HG03442 (cell line): ENCODE measurements around the gene CXXC4.

Source experiments
- ATAC-seq: cut with Tn5 transposase; IDR thresholded peaks from one replicate; pipeline ENCODE4 v1.9.1; 2021; ENCODE audit warnings: mild to moderate bottlenecking, moderate library complexity; ENCODE audit not compliant: unreplicated experiment

The CXXC4 gene

DNA sequence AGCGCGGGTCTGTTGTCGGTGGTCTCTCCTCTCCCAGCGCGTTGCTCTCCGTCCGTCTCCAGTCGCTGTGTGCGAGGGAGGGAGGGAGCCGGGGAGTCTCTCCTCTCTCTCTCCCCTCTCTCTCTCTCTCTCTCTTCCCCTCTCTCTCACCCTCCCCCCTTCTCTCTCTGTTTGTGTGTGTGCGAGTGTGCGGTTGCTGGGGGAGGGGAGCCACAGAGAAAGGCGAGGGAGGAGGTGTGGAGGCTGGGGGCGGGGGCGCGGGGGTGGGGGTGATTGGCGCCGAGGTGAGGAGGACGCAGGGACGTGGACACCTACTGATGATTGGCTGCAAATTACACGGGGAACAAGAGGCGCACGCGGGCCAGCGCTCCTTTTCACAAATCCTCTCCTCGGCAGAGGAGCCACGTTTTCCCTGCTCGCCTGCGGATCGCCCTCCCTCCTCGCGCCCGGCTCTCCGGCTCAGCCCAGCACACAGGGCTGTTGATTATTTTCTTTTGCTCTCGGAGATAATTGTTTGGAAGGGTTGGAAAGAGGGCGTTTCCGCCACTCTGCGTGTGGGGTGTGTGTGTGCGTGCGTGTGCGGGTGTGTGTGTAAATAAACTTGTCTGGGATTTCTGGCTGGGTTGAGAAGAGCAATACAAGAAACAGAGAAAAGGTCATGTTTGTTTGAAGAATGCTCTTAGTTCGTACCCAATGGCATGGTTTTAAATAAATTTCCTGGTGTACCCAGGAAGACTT is at the start of gene CXXC4:
TSS of gene CXXC4 (minus strand) at position 73 of the 738 bp plus-strand sequence. CDS start 3,092 bp downstream, outside the sequence.
- peak; percentile 20 for ATAC-seq

DNA sequence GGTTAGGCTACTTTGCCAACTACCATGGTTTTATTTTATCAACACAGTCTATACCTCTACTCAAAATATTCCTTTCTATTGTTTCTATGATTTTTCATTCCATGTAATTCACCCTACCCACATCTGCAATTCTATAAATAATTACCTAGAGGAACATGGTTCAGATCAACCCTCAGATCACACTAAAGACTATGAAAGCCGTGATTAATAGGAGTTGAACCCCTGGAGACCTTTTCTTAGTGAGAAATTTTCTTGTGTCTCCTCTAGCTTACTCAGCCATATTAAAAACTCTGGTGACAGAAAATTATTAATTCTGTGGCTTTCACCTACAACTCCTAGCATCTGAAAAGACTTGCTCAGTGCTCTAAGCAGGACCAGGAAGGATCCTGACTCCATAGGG is 38.5 kb upstream of the CXXC4 start:
- ATAC-seq, result no peak

DNA sequence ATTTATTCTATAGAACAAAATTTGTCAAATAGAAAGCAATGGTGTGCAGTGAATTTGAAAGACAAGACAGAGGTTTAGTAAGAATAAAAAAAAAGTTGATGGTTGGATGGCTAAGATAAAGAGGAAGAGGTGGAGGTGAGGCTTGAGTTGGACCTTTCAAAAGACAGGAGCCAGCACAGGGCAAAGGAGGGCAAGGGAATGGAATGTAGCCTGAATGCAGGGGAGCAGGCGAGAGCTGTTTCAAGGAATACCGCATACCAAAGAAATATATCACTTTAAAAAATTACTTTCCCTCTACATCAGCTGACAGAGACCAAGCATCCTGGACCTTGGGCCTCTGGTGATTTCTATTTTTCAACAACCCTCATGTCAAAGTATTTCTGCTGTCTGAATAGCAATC is 38.0 kb upstream of the CXXC4 start:
- no peak for ATAC-seq

DNA sequence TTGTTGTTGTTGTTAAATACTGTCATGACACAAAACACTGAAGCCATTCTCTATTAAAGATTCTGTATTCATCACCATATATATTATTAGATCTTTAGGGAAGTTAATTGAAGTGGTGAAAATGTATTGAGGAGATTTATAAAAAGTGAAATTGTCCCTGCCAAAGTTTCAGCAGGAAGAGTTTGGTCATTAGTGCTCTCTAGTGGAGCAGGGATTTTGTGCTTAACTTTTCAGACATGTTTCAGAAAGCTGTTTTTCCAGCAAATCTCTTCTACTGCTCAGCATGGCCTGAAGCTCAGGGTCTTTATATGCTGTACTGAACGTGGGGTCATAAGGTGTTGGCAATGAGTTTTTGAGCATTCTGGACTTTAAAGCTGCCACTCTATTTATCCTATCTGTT is 36.7 kb upstream of the CXXC4 start:
- no peak for ATAC-seq

DNA sequence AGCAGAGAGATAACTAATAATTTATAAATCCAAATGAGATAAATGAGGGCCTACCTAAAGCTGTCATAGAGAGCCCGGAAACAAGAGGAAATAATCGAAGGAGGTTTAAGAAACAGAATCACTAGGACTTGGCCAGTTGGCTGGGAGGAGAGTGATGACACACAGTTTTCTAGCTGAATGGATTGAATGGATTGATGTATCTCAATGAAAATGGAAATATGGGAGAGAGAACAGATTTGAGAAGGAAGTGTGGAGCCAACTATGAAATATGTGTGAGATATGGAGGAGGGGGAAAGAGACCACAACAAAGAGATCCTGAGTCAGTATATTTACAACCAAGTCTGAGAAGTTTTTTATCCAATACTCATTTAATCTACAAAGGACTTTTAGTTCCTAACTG is 35.7 kb upstream of the CXXC4 start:
- ATAC-seq, result no peak

DNA sequence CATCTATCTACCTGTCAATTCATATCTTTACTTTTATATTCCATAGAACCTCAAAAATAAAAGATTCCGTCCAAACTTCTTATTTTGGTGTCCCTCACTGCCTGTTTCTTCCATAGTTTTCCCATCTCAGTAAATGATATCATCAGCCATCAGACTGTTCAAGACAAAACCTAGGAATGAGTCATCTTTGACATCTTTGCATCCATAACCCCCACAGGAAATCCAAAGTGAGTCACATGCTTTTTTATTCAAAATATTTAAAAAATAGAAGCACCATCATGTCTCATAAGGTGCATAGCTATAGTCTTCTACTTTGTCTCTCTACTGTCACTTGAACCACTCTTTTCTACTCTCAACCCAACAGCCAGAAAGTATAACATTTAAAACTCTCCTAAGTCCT is 29.9 kb upstream of the CXXC4 start:
- ATAC-seq, result peak; percentile 51

DNA sequence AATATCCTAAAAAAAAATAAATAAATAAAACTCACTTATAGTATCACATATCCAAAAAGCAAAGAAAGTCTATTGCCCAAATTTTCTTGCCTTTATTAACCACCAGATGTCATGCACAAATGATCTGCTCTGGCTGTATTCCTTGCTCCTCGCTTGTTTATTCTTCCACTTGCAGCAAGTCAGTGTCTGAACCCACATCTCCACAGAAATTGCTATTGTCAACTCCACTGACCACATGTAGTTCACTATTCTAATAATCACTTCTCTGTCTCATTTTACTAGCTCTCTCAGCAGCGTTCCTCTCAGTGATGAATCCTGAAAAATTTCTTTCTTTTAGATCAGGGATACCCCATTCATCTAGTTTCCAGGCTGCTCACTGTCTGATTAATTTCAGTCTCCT is 29.3 kb upstream of the CXXC4 start:
- ATAC-seq, result peak; percentile 12

DNA sequence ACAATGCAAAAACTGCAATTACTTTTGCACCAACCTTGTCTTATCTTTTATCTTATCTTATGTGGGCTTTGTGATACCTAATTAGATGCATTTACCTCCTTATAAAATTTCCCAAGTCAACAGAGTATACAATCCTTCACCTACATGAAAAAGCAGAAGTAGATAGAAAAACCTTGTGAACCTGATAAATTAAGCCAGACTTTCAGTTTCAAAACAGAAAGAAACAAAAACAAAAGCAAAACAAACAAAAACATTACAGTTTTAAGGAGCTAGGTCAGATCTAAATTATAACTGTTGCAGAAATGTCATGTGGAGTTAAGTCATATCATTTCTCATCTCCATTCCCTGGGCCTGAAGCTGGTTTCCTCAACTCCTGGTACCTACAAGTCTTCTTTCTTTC is 24.9 kb upstream of the CXXC4 start:
- peak; percentile 82 for ATAC-seq

DNA sequence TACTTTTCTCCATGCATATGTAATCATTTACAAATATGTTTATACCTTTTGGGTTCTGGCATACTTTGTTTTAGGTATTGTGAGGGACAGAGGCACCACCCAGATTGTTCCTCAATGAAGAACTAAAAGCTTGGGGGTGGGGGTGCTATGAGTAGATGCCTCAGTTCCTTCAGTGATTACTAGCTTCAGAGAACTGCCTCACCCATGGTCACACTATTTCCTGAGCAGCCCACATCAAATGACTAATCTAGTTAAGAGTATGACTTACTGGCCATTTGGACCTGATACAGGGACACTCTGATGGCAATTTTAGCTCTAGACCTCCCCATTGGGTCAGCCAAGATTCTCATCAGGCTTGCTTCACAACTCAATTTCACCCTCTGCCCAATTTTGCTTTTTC is 22.2 kb upstream of the CXXC4 start:
- ATAC-seq, result no peak

DNA sequence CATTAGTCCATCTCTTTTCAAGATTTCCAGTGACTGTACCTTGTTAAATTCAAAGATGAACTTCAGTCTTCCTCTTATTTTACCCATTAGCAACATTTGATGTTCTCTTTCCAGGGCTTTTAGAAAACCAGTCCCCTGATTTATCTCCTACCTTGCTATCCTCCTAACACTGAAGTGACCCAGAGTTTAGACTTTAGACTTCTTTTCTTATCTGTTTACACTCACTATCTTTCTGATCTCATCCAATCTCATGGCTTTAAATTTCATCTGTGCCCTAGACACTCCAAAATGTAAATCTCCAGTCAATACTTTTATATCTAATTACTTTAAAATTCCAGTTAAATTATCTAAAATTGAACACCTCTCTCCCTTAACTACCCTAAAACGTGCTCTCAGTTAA is 13.5 kb upstream of the CXXC4 start:
- no peak for ATAC-seq

DNA sequence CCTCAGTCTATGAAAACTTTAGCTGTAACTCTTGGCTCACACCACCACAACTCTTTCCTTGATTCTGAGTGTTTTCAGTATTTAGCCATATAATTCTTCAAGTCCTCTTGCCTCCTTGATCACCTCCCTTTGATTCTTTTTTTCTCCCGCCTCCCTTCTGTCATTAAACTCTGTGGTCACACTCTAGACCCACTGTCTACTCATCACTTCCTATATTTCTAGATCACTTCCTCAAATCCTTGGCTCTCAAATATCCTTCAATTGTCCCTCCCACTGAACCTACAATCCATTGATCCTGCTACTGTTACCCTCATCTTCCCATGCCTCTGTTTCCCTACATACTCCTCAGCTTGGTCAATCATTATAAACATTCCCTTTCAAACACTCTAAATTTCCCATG is 12.4 kb upstream of the CXXC4 start:
- no peak for ATAC-seq

DNA sequence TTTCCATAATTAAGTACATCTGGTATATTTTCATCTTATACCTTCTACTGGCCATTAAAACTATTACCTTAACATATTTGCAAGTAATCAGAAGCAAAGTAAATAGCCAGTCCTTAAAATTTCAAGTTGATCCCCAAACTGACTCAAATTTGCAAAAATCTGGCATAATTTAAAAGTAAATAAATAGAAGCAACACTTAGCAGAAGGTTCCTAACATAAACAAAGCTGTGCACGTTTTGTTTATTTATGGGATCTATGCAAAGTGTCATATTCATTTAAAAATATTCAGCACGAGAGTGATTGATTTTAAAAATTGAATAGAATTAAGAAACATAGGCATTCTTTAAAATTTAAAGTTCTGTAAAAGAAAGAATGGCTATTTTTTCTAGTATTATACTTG is 9.8 kb upstream of the CXXC4 start:
- ATAC-seq, result no peak

DNA sequence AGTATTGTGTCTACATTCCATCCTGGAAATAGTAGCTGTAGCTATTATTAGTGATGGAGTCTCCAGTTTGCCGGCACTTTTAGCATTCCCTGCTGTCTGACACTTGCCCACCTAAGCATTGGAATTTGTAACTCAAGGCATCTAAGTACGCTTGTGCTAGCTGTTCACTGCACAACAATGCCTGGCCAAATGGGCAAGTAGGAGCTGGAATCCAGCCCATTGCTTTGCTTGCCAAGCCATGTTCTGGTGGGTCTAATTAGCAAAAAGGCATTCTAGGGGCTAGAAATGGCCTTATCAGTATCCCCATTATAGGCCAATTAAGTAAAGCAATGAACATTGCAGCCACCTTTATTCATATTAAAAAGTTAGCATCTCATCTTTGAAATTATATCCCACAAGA is 7.8 kb upstream of the CXXC4 start:
- ATAC-seq, result no peak

DNA sequence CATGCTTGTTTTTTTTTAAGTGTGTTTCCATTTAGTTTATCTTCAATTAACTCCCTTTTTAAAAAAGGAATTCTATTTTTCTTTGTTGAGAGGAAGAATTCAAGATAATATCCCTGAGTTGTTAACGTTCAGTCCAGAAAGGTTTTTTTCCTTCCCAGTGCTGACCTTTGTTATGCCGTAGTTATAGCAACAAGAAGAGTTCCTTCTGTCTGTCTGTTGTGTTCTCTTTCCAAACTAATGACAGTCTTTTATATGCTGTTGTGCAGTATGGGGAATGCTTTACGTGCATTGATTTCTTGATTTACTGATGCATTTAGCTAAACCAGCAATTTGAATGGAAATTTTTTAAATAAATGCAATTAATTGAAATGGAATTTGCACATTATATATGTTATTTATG is 6.6 kb upstream of the CXXC4 start:
- ATAC-seq, result no peak

DNA sequence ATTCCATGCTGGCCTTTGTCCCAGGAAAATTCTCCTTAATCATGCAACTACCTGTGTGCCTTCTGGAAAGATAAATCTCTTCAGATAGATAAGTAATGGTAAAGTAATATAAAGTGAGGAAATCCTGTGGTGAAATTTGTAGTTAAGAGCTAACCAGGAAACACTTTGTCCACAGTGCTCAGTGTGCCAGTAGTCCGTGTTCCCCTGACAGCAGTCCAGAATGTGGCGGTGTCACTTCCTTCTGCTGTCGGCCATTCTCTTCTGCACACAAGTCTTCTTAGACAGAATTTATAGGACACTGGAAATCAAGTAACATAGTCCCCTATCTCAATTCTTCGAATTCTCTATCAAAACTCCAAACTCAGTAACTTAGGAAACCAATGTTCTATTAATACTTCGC is 5.7 kb upstream of the CXXC4 start:
- no peak for ATAC-seq

DNA sequence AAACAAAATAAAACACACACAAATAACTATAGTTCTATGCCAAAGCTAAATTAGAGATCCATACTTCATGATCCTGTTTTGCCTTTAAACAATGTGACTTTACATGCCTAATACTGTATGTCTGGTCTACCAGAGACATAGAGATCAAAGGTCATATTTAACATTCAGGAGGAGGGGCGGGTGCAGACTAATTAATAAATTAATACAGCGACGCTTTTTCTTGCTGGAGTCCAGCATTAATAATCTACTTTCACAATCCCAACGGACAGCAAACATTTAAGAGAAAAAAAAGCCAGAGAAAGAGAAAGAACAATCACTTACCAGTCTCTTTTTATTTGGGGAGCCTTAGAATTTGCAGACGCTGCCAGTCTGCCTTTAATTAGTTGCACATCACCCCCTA is 509 bp downstream of the CXXC4 start:
- no peak for ATAC-seq

DNA sequence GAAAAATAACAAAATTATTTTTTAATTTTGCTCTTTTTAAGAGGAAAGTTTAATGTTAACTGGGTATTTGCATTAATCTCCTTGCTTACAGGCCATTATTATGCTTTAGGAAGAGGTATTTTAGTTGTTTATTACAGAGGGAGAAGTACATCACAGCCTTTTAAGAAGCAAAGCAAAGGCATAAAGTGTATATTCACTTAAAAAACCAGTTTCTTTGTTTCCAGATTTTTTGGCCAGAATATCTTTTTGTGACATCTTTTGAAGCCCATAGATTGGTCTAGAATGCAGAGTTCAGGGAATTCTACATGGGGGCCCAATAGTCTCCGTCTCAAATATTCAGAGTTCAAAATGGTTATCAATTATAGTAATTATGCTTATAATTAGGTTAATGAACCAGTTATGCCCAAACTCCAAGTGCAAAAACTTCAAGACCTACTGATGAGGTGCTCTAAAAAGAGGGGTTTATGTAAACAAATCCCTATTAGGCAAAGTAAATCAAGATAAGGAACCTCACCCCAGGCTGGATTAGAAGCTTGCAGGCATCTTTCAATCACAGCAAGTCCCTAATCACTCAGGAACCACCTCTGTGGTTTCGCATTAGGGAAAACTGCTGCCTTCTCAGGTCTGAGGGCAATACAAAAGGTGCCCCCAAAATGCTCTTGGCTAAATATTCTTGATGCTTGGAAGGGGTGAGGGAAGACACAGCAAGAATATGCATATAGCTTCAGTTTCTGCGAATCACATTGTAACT is 1.4 kb downstream of the CXXC4 start:
- ATAC-seq, result no peak

DNA sequence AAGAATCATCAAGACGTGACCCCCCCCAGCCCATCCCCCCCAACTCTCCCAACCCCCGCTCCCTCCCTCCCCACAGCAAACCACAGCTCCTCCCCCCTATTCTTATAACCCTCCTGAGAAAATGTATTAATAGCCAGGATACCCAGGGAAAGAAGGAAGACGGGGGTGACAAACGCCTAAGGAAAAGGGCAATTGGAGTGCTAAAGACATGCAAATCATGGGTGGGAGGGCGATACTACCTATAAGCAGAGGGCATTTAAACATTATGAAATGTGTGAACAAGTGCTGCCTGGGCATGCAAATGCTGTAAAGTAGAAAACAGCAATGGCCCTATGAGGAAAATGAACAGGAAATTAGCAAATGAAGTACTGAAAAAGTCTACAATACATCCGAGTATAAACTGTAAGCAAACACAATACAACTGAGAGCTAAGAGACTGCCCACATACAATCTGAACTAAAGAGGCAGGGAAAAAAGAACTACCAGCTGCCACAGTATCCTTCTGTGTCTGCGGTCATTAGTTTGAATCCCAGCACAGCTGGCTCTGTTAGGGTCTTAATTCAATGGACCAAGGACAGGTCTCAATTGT is 2.4 kb downstream of the CXXC4 start:
- peak; percentile 34 for ATAC-seq

DNA sequence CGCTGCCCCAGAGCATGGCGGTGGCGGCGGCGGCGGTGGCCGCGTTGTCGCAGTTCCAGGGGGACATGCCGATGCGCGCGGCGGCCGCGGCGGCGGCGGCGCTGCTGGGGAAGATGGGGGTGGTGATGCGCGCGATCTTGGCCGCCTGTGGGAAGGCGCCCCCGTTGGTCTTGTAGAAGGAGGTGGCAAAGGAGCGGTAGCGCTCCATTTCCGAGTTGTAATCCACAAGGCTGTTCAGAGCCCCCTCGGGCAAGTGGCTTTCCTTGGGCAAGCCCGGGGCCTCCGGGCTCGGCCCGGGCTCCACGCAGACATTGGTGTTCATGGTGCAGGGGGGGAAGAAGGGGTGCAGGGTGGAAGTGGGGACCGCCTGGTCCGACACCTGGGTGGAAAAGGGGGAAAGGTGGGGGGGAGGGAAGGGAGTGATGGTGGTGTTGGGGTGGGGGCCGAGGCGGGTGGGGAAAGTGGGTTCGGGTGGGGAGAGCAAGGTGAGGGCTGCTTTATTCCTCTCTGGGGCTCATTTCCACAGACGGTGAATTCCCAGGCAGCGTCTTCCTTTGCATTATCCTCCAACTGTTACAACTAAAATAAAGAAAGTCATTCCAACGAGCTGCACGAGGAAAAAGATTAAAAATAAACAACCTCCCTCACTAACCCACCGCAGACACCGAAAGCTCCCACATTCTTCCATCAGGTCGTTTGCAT is 3.1 kb downstream of the CXXC4 start:
- ATAC-seq, result peak; percentile 26

DNA sequence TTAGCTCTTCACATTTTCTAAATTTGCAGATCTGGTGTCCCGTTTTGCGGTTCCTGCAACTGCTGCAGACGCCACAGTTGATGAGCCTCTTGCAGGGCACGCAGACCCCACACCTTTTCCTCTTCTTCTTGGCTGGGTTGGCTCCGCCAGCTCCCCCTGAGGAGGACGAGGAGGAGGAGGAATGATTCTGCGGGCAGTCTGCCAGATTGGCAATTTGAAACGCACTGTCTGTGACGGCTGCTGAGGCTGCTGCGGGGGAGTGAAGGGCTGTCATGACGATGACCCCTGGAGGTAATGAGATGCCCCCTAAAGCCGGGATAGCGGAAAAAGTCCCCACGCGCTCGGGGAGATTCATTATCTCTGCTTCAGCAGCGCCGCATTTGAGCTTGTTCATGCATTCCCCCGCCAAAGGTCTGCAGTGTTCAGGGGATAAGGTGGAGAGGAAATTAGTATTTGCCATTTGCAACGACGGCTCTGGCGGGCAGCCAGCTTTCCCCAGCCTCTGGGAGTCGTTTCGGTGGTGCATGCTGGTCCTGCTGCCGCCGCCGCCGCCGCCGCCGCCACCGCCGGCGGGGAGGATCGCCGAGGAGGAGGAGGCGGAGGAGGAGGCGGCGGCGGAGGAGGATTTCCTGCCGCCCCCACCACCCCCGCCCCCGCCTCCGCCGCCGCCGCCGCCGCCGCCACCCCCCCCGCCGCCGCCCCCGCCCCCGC is 3.8 kb downstream of the CXXC4 start:
- ATAC-seq, result peak; percentile 27
